DOHH2 (cell line): ENCODE measurements around the gene APOA1.

ENCODE experiments used
- H3F3A ChIP-seq: fragments of 200-600 bp; sonication (generic), shearing (Covaris generic); 2 replicates; pipeline ENCODE4 v1.6.0; 2016; ENCODE audit warnings: antibody characterized with exemption, mild to moderate bottlenecking; ENCODE audit not compliant: control insufficient read depth, insufficient read depth
- H3K27ac ChIP-seq: fragments of 200-600 bp; sonication (generic); 2 replicates; pipeline ENCODE4 v1.5.1; 2014; ENCODE audit warnings: low read depth, mild to moderate bottlenecking, low read length, moderate library complexity
- H3K27me3 ChIP-seq: fragments of 200-600 bp; sonication (generic); 2 replicates; pipeline ENCODE4 v1.6.1; 2014; ENCODE audit warnings: mild to moderate bottlenecking, low read length, mixed read lengths; ENCODE audit not compliant: control insufficient read depth
- H3K36me3 ChIP-seq: fragments of 200-600 bp; sonication (generic); 2 replicates; pipeline ENCODE4 v1.6.1; 2014; ENCODE audit warnings: mild to moderate bottlenecking, low read length, moderate library complexity, mixed read lengths; ENCODE audit not compliant: control insufficient read depth
- H3K4me1 ChIP-seq: fragments of 200-600 bp; sonication (generic); 2 replicates; pipeline ENCODE4 v1.6.1; 2014; ENCODE audit warnings: mild to moderate bottlenecking, low read length, mixed read lengths; ENCODE audit not compliant: control insufficient read depth
- H3K4me2 ChIP-seq: fragments of 200-600 bp; sonication (generic); 2 replicates; pipeline ENCODE4 v1.6.0; 2014; ENCODE audit warnings: mild to moderate bottlenecking, low read length, moderate library complexity
- H3K4me3 ChIP-seq: fragments of 200-600 bp; sonication (generic); 2 replicates; pipeline ENCODE4 v1.5.1; 2014; ENCODE audit warnings: mild to moderate bottlenecking, low read length, mixed read lengths
- H3K79me2 ChIP-seq: fragments of 200-600 bp; sonication (generic); 2 replicates; pipeline ENCODE4 v1.6.1; 2014; ENCODE audit warnings: mild to moderate bottlenecking, low read length, mixed read lengths; ENCODE audit not compliant: control insufficient read depth
- H3K9me2 ChIP-seq: fragments of 200-600 bp; sonication (generic); replicated peaks from 2 replicates; pipeline ENCODE4 v1.6.1; 2014; ENCODE audit warnings: mild to moderate bottlenecking, low read length, mixed read lengths; ENCODE audit not compliant: control insufficient read depth
- H3K9me3 ChIP-seq: fragments of 200-600 bp; sonication (generic); 2 replicates; pipeline ENCODE4 v1.6.1; 2014; ENCODE audit warnings: antibody characterized with exemption, low read length, mixed read lengths; ENCODE audit not compliant: control insufficient read depth, insufficient read depth
- H4K20me1 ChIP-seq: fragments of 200-600 bp; sonication (generic); 2 replicates; pipeline ENCODE4 v1.6.0; 2014; ENCODE audit warnings: low read depth, mild to moderate bottlenecking, antibody characterized with exemption, low read length, moderate library complexity; ENCODE audit not compliant: control insufficient read depth, insufficient read depth
- CTCF ChIP-seq: fragments of 200-600 bp; sonication (generic); IDR thresholded peaks from one replicate; pipeline ENCODE4 v1.5.1; 2014; ENCODE audit warnings: antibody characterized with exemption, mild to moderate bottlenecking, low read depth, low read length; ENCODE audit not compliant: poor library complexity, severe bottlenecking
- EZH2phosphoT487 ChIP-seq: fragments of 200-600 bp; sonication (generic); IDR thresholded peaks from 2 replicates; pipeline ENCODE4 v1.6.1; 2017; ENCODE audit warnings: borderline replicate concordance, mild to moderate bottlenecking, antibody characterized with exemption, low read length, moderate library complexity, mixed read lengths

The APOA1 gene

GRCh38 chr11:116819049-116819448 is 18.4 kb downstream of the APOA1 start:
- Histone ChIP-seq H3K9me3 (no peaks in the 10 kb centered on the region), H3K4me3 (no peak overlapping the region), H3K27ac (no peak overlapping the region), H3K79me2 (no peaks in the 10 kb centered on the region), H3K27me3 (no peaks in the 10 kb centered on the region; the same call in 1 of the 2 replicates), H3K4me2 (no peak overlapping the region), H3K9me2 (no peaks in the 10 kb centered on the region), H3F3A (no peaks in the 10 kb centered on the region), H4K20me1 (no peaks in the 10 kb centered on the region), H3K36me3 (no peaks in the 10 kb centered on the region), H3K4me1 (no peaks in the 10 kb centered on the region)
- no peak for TF ChIP-seq EZH2phosphoT487
- no peak for TF ChIP-seq CTCF

GRCh38 chr11:116814502-116814901 is 22.9 kb downstream of the APOA1 start:
- Histone ChIP-seq H3K79me2 (no peaks in the 10 kb centered on the region), H3K9me2 (no peaks in the 10 kb centered on the region), H3K27me3 (peaks cover 8% of the 10 kb centered on the region), H3K4me2 (no peak overlapping the region), H3K4me3 (no peak overlapping the region), H3K9me3 (no peaks in the 10 kb centered on the region), H4K20me1 (no peaks in the 10 kb centered on the region), H3K27ac (no peak overlapping the region), H3K4me1 (no peaks in the 10 kb centered on the region), H3K36me3 (no peaks in the 10 kb centered on the region), H3F3A (no peaks in the 10 kb centered on the region)
- TF ChIP-seq EZH2phosphoT487 (no peak), CTCF (no peak)

GRCh38 chr11:116813781-116814471 is 23.5 kb downstream of the APOA1 start:
- TF ChIP-seq CTCF = no peak
- Histone ChIP-seq H3K4me2 (no peak overlapping the region), H3K4me1 (no peaks in the 10 kb centered on the region), H3F3A (no peaks in the 10 kb centered on the region), H4K20me1 (no peaks in the 10 kb centered on the region), H3K27ac (no peak overlapping the region), H3K9me3 (no peaks in the 10 kb centered on the region), H3K4me3 (no peak overlapping the region), H3K9me2 (no peaks in the 10 kb centered on the region), H3K79me2 (no peaks in the 10 kb centered on the region), H3K27me3 (peaks cover 10% of the 10 kb centered on the region), H3K36me3 (no peaks in the 10 kb centered on the region)
